HepG2 (cell line): ENCODE results near the gene NFATC3. TPM values are rescaled to one million over a fixed set of nuclear protein-coding genes. Genes with fewer than 3 reads are reported as not detected.

ENCODE experiments used
- CCDC6 ChIP-seq: sonication (generic); formaldehyde crosslinking; IDR thresholded peaks from 2 replicates; pipeline ENCODE4 v1.8.1; 2022; ENCODE audit warnings: mild to moderate bottlenecking, missing genetic modification reagents, moderate library complexity
- MEIS2 ChIP-seq: sonication (generic); formaldehyde crosslinking; IDR thresholded peaks from 2 replicates; pipeline ENCODE4 v1.9.0; 2021; ENCODE audit warnings: mild to moderate bottlenecking, missing genetic modification reagents
- NFRKB ChIP-seq: fragments of 450-650 bp; IDR thresholded peaks from 2 replicates; pipeline ENCODE4 v1.6.1; 2017
- polyA plus RNA-seq, 8 experiments: library from polyadenylated mRNA; depleted of rRNA in 3 of 8; stranded (reverse) in 7 of 8; unstranded in 1 of 8; fragments of >200 nt; fragmentation: Illumina TruSeq in 4 of 8; extraction: Trizol in 4 of 8; gene quantifications; 2 replicates each; pipeline versions ENCODE4 v1.2.1 to v1.2.3, GENCODE V29; 2011 to 2016; ENCODE audit warnings: low read depth in 4 of 8, missing spikeins in 1 of 8, mixed read lengths in 1 of 8; ENCODE audit not compliant: insufficient read depth in 1 of 8
- total RNA-seq, 5 experiments: library from RNA; depleted of rRNA; stranded (reverse); fragments of >200 nt; fragmentation: Illumina TruSeq; extraction: Trizol; gene quantifications; 2 replicates each; pipeline ENCODE4 v1.2.3, GENCODE V29; 2016; ENCODE audit warnings: low read depth in 1 of 5
- TF ChIP-seq, protein P1 (sequence below): sonication (generic); formaldehyde crosslinking; IDR thresholded peaks from 2 replicates; pipeline ENCODE4 v1.5.0; 2020; ENCODE audit warnings: mild to moderate bottlenecking, missing genetic modification reagents
- TF ChIP-seq, protein P2 (sequence below): sonication (generic); formaldehyde crosslinking; IDR thresholded peaks from 2 replicates; pipeline ENCODE4 v1.5.0; 2020; ENCODE audit warnings: missing genetic modification reagents
- TF ChIP-seq, protein P3 (sequence below): sonication (generic); formaldehyde crosslinking; IDR thresholded peaks from 2 replicates; pipeline ENCODE4 v1.8.1; 2023; ENCODE audit warnings: mild to moderate bottlenecking, missing genetic modification reagents
- TF ChIP-seq, protein P4 (sequence below): sonication (generic); formaldehyde crosslinking; IDR thresholded peaks from 2 replicates; pipeline ENCODE4 v1.4.0; 2020; ENCODE audit warnings: missing genetic modification reagents
- TF ChIP-seq, protein P5 (sequence below): sonication (generic); formaldehyde crosslinking; IDR thresholded peaks from 2 replicates; pipeline ENCODE4 v1.5.1; 2020; ENCODE audit warnings: mild to moderate bottlenecking, missing genetic modification reagents, borderline replicate concordance
- TF ChIP-seq, protein P6 (sequence below): sonication (generic); formaldehyde crosslinking; IDR thresholded peaks from 2 replicates; pipeline ENCODE4 v1.4.0; 2020; ENCODE audit warnings: missing genetic modification reagents, borderline replicate concordance

NFATC3 gene
- total and polyA plus RNA-seq, 2 of the 13 experiments (the other 11 are each of a cell fraction or from before 2014, with no cell fraction given), result 52.6 to 62.7 TPM

DNA sequence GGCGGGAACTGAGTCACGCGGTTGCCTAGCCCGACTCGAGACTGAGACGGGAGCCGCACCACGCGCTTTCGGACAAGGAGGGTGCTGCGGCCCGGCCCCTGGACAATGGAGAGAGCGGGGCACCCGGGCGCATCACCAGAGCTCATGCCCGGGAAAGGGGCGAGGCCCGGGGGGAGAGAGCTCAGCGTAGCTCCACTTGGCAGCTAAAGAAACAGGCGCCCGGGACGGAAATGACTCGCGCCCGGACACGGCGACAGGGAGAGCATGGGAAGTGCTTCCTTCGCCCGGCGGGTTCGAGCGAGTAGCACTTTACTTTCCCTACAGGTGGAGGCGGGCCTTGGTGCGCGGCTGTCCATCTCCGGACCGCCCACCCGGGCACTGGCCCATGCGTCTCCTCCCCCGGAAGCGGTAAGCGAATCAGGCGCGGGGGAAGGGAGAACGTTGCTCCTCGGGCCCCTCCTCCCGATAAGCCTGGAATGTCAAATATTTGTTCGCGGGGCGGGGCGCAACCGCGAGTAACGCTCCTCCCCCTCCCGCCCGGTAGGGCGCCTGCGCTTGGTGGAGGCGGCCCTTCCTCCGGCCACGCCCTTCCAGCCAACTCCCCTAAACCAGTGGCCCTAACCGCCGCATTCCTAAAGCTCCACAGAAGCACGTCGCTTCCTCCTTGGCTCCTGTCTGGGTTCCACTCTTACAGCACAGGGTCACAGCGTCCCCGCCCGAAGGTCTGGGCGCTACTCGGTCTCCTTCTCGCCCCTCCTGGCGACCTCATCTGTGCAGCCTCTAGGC, 152.3 kb downstream of the NFATC3 start (continued):
- TF ChIP-seq, protein P1, sequence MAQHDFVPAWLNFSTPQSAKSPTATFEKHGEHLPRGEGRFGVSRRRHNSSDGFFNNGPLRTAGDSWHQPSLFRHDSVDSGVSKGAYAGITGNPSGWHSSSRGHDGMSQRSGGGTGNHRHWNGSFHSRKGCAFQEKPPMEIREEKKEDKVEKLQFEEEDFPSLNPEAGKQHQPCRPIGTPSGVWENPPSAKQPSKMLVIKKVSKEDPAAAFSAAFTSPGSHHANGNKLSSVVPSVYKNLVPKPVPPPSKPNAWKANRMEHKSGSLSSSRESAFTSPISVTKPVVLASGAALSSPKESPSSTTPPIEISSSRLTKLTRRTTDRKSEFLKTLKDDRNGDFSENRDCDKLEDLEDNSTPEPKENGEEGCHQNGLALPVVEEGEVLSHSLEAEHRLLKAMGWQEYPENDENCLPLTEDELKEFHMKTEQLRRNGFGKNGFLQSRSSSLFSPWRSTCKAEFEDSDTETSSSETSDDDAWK (CRISPR knock-in tag), result no peak
- TF ChIP-seq MEIS2 (CRISPR knock-in tag) (peak; percentile 77; the same call in 1 of the 2 replicates), NFRKB (no peak), CCDC6 (CRISPR knock-in tag) (peak; percentile 66; the same call in 1 of the 2 replicates)
- TF ChIP-seq, protein P2, sequence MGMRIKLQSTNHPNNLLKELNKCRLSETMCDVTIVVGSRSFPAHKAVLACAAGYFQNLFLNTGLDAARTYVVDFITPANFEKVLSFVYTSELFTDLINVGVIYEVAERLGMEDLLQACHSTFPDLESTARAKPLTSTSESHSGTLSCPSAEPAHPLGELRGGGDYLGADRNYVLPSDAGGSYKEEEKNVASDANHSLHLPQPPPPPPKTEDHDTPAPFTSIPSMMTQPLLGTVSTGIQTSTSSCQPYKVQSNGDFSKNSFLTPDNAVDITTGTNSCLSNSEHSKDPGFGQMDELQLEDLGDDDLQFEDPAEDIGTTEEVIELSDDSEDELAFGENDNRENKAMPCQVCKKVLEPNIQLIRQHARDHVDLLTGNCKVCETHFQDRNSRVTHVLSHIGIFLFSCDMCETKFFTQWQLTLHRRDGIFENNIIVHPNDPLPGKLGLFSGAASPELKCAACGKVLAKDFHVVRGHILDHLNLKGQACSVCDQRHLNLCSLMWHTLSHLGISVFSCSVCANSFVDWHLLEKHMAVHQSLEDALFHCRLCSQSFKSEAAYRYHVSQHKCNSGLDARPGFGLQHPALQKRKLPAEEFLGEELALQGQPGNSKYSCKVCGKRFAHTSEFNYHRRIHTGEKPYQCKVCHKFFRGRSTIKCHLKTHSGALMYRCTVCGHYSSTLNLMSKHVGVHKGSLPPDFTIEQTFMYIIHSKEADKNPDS (CRISPR knock-in tag), result peak; percentile 82
- TF ChIP-seq, protein P3, sequence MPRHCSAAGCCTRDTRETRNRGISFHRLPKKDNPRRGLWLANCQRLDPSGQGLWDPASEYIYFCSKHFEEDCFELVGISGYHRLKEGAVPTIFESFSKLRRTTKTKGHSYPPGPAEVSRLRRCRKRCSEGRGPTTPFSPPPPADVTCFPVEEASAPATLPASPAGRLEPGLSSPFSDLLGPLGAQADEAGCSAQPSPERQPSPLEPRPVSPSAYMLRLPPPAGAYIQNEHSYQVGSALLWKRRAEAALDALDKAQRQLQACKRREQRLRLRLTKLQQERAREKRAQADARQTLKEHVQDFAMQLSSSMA (CRISPR knock-in tag), result peak; percentile 97
- TF ChIP-seq, protein P4, sequence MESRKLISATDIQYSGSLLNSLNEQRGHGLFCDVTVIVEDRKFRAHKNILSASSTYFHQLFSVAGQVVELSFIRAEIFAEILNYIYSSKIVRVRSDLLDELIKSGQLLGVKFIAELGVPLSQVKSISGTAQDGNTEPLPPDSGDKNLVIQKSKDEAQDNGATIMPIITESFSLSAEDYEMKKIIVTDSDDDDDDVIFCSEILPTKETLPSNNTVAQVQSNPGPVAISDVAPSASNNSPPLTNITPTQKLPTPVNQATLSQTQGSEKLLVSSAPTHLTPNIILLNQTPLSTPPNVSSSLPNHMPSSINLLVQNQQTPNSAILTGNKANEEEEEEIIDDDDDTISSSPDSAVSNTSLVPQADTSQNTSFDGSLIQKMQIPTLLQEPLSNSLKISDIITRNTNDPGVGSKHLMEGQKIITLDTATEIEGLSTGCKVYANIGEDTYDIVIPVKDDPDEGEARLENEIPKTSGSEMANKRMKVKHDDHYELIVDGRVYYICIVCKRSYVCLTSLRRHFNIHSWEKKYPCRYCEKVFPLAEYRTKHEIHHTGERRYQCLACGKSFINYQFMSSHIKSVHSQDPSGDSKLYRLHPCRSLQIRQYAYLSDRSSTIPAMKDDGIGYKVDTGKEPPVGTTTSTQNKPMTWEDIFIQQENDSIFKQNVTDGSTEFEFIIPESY (CRISPR knock-in tag), result peak; percentile 78; the same call in 1 of the 2 replicates
- TF ChIP-seq, protein P5, sequence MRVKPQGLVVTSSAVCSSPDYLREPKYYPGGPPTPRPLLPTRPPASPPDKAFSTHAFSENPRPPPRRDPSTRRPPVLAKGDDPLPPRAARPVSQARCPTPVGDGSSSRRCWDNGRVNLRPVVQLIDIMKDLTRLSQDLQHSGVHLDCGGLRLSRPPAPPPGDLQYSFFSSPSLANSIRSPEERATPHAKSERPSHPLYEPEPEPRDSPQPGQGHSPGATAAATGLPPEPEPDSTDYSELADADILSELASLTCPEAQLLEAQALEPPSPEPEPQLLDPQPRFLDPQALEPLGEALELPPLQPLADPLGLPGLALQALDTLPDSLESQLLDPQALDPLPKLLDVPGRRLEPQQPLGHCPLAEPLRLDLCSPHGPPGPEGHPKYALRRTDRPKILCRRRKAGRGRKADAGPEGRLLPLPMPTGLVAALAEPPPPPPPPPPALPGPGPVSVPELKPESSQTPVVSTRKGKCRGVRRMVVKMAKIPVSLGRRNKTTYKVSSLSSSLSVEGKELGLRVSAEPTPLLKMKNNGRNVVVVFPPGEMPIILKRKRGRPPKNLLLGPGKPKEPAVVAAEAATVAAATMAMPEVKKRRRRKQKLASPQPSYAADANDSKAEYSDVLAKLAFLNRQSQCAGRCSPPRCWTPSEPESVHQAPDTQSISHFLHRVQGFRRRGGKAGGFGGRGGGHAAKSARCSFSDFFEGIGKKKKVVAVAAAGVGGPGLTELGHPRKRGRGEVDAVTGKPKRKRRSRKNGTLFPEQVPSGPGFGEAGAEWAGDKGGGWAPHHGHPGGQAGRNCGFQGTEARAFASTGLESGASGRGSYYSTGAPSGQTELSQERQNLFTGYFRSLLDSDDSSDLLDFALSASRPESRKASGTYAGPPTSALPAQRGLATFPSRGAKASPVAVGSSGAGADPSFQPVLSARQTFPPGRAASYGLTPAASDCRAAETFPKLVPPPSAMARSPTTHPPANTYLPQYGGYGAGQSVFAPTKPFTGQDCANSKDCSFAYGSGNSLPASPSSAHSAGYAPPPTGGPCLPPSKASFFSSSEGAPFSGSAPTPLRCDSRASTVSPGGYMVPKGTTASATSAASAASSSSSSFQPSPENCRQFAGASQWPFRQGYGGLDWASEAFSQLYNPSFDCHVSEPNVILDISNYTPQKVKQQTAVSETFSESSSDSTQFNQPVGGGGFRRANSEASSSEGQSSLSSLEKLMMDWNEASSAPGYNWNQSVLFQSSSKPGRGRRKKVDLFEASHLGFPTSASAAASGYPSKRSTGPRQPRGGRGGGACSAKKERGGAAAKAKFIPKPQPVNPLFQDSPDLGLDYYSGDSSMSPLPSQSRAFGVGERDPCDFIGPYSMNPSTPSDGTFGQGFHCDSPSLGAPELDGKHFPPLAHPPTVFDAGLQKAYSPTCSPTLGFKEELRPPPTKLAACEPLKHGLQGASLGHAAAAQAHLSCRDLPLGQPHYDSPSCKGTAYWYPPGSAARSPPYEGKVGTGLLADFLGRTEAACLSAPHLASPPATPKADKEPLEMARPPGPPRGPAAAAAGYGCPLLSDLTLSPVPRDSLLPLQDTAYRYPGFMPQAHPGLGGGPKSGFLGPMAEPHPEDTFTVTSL (CRISPR knock-in tag), result peak; percentile 72
- TF ChIP-seq, protein P6, sequence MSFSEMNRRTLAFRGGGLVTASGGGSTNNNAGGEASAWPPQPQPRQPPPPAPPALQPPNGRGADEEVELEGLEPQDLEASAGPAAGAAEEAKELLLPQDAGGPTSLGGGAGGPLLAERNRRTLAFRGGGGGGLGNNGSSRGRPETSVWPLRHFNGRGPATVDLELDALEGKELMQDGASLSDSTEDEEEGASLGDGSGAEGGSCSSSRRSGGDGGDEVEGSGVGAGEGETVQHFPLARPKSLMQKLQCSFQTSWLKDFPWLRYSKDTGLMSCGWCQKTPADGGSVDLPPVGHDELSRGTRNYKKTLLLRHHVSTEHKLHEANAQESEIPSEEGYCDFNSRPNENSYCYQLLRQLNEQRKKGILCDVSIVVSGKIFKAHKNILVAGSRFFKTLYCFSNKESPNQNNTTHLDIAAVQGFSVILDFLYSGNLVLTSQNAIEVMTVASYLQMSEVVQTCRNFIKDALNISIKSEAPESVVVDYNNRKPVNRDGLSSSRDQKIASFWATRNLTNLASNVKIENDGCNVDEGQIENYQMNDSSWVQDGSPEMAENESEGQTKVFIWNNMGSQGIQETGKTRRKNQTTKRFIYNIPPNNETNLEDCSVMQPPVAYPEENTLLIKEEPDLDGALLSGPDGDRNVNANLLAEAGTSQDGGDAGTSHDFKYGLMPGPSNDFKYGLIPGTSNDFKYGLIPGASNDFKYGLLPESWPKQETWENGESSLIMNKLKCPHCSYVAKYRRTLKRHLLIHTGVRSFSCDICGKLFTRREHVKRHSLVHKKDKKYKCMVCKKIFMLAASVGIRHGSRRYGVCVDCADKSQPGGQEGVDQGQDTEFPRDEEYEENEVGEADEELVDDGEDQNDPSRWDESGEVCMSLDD, result peak; percentile 63; the same call in 1 of the 2 replicates
